GM12878 (cell line): ENCODE data around the gene SHMT2.

ENCODE experiments used
- CHD2 ChIP-seq: IDR thresholded peaks from 2 replicates; pipeline ENCODE4 v1.6.1; 2011; ENCODE audit warnings: low read depth, low read length, improper control_type of control experiment, borderline replicate concordance
- CTCF ChIP-seq, 3 experiments: IDR thresholded peaks in 2 of 3; conservative IDR thresholded peaks in 1 of 3; 2 replicates each; pipeline ENCODE4 v1.5.1; 2011; ENCODE audit warnings: low read depth in 3 of 3, low read length in 3 of 3, mild to moderate bottlenecking in 3 of 3, control low read depth in 2 of 3, moderate library complexity in 2 of 3, inconsistent platforms in 1 of 3, mixed read lengths in 1 of 3; ENCODE audit not compliant: control insufficient read depth in 2 of 3, insufficient read depth in 1 of 3; ENCODE audit errors: extremely low read depth in 1 of 3
- EP300 ChIP-seq, 2 experiments: fragments of 150-350 bp in 1 of 2; IDR thresholded peaks; 2 replicates each; pipeline ENCODE4 v1.6.1; 2011 to 2012; ENCODE audit warnings: low read depth in 2 of 2, low read length in 2 of 2, borderline replicate concordance in 1 of 2, improper control_type of control experiment in 1 of 2, inconsistent platforms in 1 of 2; ENCODE audit not compliant: control insufficient read depth in 1 of 2
- ETV6 ChIP-seq, 2 experiments: fragments of 450-650 bp in 1 of 2; IDR thresholded peaks in 1 of 2; conservative IDR thresholded peaks in 1 of 2; 2 replicates each; pipeline ENCODE4 v1.6.1; 2014; ENCODE audit warnings: antibody characterized with exemption in 1 of 2, borderline replicate concordance in 1 of 2, low read depth in 1 of 2, mild to moderate bottlenecking in 1 of 2, moderate library complexity in 1 of 2
- FOXM1 ChIP-seq: IDR thresholded peaks from 2 replicates; pipeline ENCODE4 v1.6.1; 2012; ENCODE audit warnings: low read depth, mild to moderate bottlenecking, inconsistent platforms, low read length, moderate library complexity
- HDGF ChIP-seq: fragments of 450-650 bp; IDR thresholded peaks from 2 replicates; pipeline ENCODE4 v1.6.1; 2016; ENCODE audit warnings: antibody characterized with exemption
- POLR2A ChIP-seq: IDR thresholded peaks from 2 replicates; pipeline ENCODE4 v1.6.1; 2011; ENCODE audit warnings: low read depth, mild to moderate bottlenecking, low read length
- POLR2AphosphoS2 ChIP-seq: IDR thresholded peaks from 2 replicates; pipeline ENCODE4 v1.6.1; 2011; ENCODE audit warnings: low read depth, mild to moderate bottlenecking, low read length, improper control_type of control experiment, moderate library complexity
- SIN3A ChIP-seq: IDR thresholded peaks from 2 replicates; pipeline ENCODE4 v1.6.1; 2012; ENCODE audit warnings: low read depth, low read length, improper control_type of control experiment
- SP1 ChIP-seq: IDR thresholded peaks from one replicate; pipeline ENCODE4 v1.6.1; 2011; ENCODE audit warnings: low read depth, low read length
- SREBF2 ChIP-seq: IDR thresholded peaks from 2 replicates; pipeline ENCODE4 v1.6.1; 2012; ENCODE audit warnings: mild to moderate bottlenecking, low read length
- TCF12 ChIP-seq: IDR thresholded peaks from 2 replicates; pipeline ENCODE4 v1.6.1; 2011; ENCODE audit warnings: low read depth, mild to moderate bottlenecking, low read length

- TF ChIP-seq CHD2 (no peak), POLR2A (no peak), TCF12 (peak; percentile 88; the same call in 1 of the 2 replicates), CTCF (IDR thresholded peaks at IDR 0.05 in 2 of 3, conservative IDR thresholded peaks at IDR 0.05 in 1 of 3; ENCODE audit: control insufficient read depth in 2 of 3, extremely low read depth in 1 of 3, insufficient read depth in 1 of 3, low read depth in 3 of 3, low read length in 3 of 3) (peak; percentile 96 to 98 (median 97)), EP300 (IDR thresholded peaks at IDR 0.05; ENCODE audit: borderline replicate concordance in 1 of 2, control insufficient read depth in 1 of 2, low read depth in 2 of 2, low read length in 2 of 2) (no peak), FOXM1 (no peak), SP1 (peak; percentile 33), SIN3A (no peak), ETV6 (conservative IDR thresholded peaks at IDR 0.05 in 1 of 2, IDR thresholded peaks at IDR 0.05 in 1 of 2; ENCODE audit: borderline replicate concordance in 1 of 2, low read depth in 1 of 2) (no peak), POLR2AphosphoS2 (no peak), HDGF (0 out of 2 replicates have a peak, but pooled peaks have one; percentile 48), SREBF2 (no peak)
Observed at GRCh38 chr12:57182918-57183575, 46.5 kb upstream of the SHMT2 start.
